Breast epithelium (tissue), 3 donors: ENCODE results near the gene DGKE.

Experiments
- POLR2A ChIP-seq: fragments of 450-650 bp; IDR thresholded peaks from one replicate; pipeline ENCODE4 v1.6.1; 2016; ENCODE audit warnings: antibody characterized with exemption, mild to moderate bottlenecking, moderate library complexity
- POLR2AphosphoS5 ChIP-seq, 3 donors: sonication (generic); formaldehyde crosslinking; IDR thresholded peaks; one replicate each; pipeline ENCODE4 v1.6.1; 2017; ENCODE audit warnings: antibody characterized with exemption in 3 of 3
- TF ChIP-seq, protein P1 (sequence below), 3 donors: fragments of 450-650 bp; IDR thresholded peaks; one replicate each; pipeline ENCODE4 v1.5.1; 2016 to 2017; ENCODE audit warnings: antibody characterized with exemption in 3 of 3, mild to moderate bottlenecking in 3 of 3, moderate library complexity in 3 of 3

GRCh38 chr17:56832446-56832845, 1.5 kb upstream of the DGKE start:
- TF ChIP-seq POLR2A (no peak), POLR2AphosphoS5 (IDR thresholded peaks at IDR 0.05) (no peak)
- TF ChIP-seq, protein P1, sequence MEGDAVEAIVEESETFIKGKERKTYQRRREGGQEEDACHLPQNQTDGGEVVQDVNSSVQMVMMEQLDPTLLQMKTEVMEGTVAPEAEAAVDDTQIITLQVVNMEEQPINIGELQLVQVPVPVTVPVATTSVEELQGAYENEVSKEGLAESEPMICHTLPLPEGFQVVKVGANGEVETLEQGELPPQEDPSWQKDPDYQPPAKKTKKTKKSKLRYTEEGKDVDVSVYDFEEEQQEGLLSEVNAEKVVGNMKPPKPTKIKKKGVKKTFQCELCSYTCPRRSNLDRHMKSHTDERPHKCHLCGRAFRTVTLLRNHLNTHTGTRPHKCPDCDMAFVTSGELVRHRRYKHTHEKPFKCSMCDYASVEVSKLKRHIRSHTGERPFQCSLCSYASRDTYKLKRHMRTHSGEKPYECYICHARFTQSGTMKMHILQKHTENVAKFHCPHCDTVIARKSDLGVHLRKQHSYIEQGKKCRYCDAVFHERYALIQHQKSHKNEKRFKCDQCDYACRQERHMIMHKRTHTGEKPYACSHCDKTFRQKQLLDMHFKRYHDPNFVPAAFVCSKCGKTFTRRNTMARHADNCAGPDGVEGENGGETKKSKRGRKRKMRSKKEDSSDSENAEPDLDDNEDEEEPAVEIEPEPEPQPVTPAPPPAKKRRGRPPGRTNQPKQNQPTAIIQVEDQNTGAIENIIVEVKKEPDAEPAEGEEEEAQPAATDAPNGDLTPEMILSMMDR (IDR thresholded peaks at IDR 0.05), result no peak
